A549 (cell line): ENCODE data around the gene VWA5B2.

Experiments used
- ESRRA ChIP-seq: fragments of 150-350 bp; IDR thresholded peaks from 2 replicates; pipeline ENCODE4 v1.6.1; 2014; ENCODE audit warnings: mild to moderate bottlenecking, low read length, borderline replicate concordance
- POLR2A ChIP-seq: IDR thresholded peaks from 2 replicates; pipeline ENCODE4 v1.6.1; 2012; ENCODE audit warnings: mild to moderate bottlenecking, low read length
- RCOR1 ChIP-seq: fragments of 150-350 bp; IDR thresholded peaks from 2 replicates; pipeline ENCODE4 v1.6.1; 2014; ENCODE audit warnings: antibody characterized with exemption, low read length, low read depth
- TF ChIP-seq, protein P1 (sequence below): fragments of >200 bp; sonication (Bioruptor Twin); formaldehyde crosslinking; IDR thresholded peaks from 3 replicates; pipeline ENCODE4 v1.5.1; 2016

DNA sequence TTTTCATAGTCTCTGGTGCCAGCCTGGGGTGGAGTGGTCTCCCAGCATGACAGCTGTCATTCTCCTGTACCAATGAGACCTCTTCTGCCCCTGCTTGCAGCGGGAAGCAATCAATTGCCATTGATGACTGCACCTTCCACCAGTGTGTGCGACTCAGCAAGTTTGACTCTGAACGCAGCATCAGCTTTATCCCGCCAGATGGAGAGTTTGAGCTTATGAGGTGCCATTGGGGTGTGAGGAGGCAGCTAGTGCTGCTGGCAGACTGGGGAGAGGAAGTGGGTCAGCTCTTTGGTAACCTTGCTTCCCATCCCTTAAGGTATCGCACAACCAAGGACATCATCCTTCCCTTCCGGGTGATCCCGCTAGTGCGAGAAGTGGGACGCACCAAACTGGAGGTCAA, 47.8 kb upstream of the VWA5B2 start:
- TF ChIP-seq RCOR1 (no peak), POLR2A (no peak), ESRRA (no peak)
- TF ChIP-seq, protein P1, sequence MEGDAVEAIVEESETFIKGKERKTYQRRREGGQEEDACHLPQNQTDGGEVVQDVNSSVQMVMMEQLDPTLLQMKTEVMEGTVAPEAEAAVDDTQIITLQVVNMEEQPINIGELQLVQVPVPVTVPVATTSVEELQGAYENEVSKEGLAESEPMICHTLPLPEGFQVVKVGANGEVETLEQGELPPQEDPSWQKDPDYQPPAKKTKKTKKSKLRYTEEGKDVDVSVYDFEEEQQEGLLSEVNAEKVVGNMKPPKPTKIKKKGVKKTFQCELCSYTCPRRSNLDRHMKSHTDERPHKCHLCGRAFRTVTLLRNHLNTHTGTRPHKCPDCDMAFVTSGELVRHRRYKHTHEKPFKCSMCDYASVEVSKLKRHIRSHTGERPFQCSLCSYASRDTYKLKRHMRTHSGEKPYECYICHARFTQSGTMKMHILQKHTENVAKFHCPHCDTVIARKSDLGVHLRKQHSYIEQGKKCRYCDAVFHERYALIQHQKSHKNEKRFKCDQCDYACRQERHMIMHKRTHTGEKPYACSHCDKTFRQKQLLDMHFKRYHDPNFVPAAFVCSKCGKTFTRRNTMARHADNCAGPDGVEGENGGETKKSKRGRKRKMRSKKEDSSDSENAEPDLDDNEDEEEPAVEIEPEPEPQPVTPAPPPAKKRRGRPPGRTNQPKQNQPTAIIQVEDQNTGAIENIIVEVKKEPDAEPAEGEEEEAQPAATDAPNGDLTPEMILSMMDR = no peak
